H9 (cell line): ENCODE data around the gene PRSS56. TPM values are rescaled to one million over a fixed set of nuclear protein-coding genes. Genes with fewer than 3 reads are reported as not detected.

Source experiments
- DNase-seq: peaks from one replicate; pipeline ENCODE4 v3.0.0-alpha.2; 2017
- H2AFZ ChIP-seq: one replicate; pipeline ENCODE4 v1.6.1; 2013; ENCODE audit warnings: mild to moderate bottlenecking, low read length, control low read depth, moderate library complexity
- H2AK5ac ChIP-seq: 2 replicates; pipeline ENCODE4 v1.6.1; 2013; ENCODE audit warnings: low read length, control low read depth, mixed read lengths; ENCODE audit not compliant: insufficient read length
- H2BK120ac ChIP-seq: one replicate; pipeline ENCODE4 v1.6.1; 2013; ENCODE audit warnings: low read depth, mild to moderate bottlenecking, low read length, control low read depth, inconsistent platforms; ENCODE audit not compliant: poor library complexity, severe bottlenecking
- H2BK12ac ChIP-seq: 2 replicates; pipeline ENCODE4 v1.6.1; 2013; ENCODE audit warnings: low read length, control low read depth, mixed read lengths, low read depth; ENCODE audit not compliant: insufficient read length
- H2BK15ac ChIP-seq: 2 replicates; pipeline ENCODE4 v1.6.1; 2013; ENCODE audit warnings: low read depth, low read length, control low read depth
- H2BK20ac ChIP-seq: one replicate; pipeline ENCODE4 v1.6.1; 2013; ENCODE audit warnings: low read depth, mild to moderate bottlenecking, low read length, control low read depth, inconsistent platforms; ENCODE audit not compliant: poor library complexity, severe bottlenecking
- H2BK5ac ChIP-seq: 2 replicates; pipeline ENCODE4 v1.6.1; 2013; ENCODE audit warnings: low read length, control low read depth, mixed read lengths; ENCODE audit not compliant: insufficient read length
- H3K14ac ChIP-seq: 2 replicates; pipeline ENCODE4 v1.6.1; 2013; ENCODE audit warnings: low read length, control low read depth; ENCODE audit not compliant: insufficient read depth
- H3K18ac ChIP-seq: 2 replicates; pipeline ENCODE4 v1.6.1; 2013; ENCODE audit warnings: low read depth, mild to moderate bottlenecking, mixed read lengths, low read length, control low read depth; ENCODE audit not compliant: insufficient read length
- H3K23ac ChIP-seq: 2 replicates; pipeline ENCODE4 v1.6.1; 2013; ENCODE audit warnings: low read length, control low read depth, mixed read lengths, low read depth; ENCODE audit not compliant: insufficient read length
- H3K23me2 ChIP-seq: 2 replicates; pipeline ENCODE4 v1.6.1; 2013; ENCODE audit warnings: low read depth, mild to moderate bottlenecking, mixed read lengths, low read length, control low read depth; ENCODE audit not compliant: insufficient read length, poor library complexity, severe bottlenecking
- H3K27ac ChIP-seq: 2 replicates; pipeline ENCODE4 v1.5.1; 2013; ENCODE audit warnings: low read length, control low read depth, mixed read lengths, low read depth; ENCODE audit not compliant: insufficient read length
- H3K27me3 ChIP-seq: 2 replicates; pipeline ENCODE4 v1.6.1; 2013; ENCODE audit warnings: low read length, control low read depth, inconsistent platforms; ENCODE audit not compliant: insufficient read depth
- H3K4ac ChIP-seq: 2 replicates; pipeline ENCODE4 v1.6.1; 2013; ENCODE audit warnings: low read depth, mild to moderate bottlenecking, control low read depth, inconsistent platforms, low read length, moderate library complexity
- H3K4me1 ChIP-seq: 2 replicates; pipeline ENCODE4 v1.6.1; 2013; ENCODE audit warnings: low read length, control low read depth, inconsistent platforms; ENCODE audit not compliant: insufficient read depth
- H3K4me2 ChIP-seq: 2 replicates; pipeline ENCODE4 v1.6.1; 2013; ENCODE audit warnings: low read length, control low read depth, mixed read lengths; ENCODE audit not compliant: insufficient read length, insufficient read depth
- H3K56ac ChIP-seq: 2 replicates; pipeline ENCODE4 v1.6.1; 2013; ENCODE audit warnings: low read depth, mild to moderate bottlenecking, mixed read lengths, low read length, control low read depth; ENCODE audit not compliant: insufficient read length
- H3K79me1 ChIP-seq: 2 replicates; pipeline ENCODE4 v1.6.1; 2013; ENCODE audit warnings: low read depth, mild to moderate bottlenecking, moderate library complexity, low read length, control low read depth, inconsistent platforms; ENCODE audit not compliant: insufficient read depth, poor library complexity, severe bottlenecking
- H3K79me2 ChIP-seq: 2 replicates; pipeline ENCODE4 v1.6.1; 2013; ENCODE audit warnings: low read length, control low read depth, inconsistent platforms; ENCODE audit not compliant: insufficient read depth
- H3K9ac ChIP-seq: 2 replicates; pipeline ENCODE4 v1.6.1; 2013; ENCODE audit warnings: low read length, control low read depth, mixed read lengths; ENCODE audit not compliant: insufficient read length; ENCODE audit errors: extremely low read depth
- H3K9me3 ChIP-seq: one replicate; pipeline ENCODE4 v1.6.1; 2013; ENCODE audit warnings: low read depth, low read length, inconsistent platforms; ENCODE audit not compliant: control insufficient read depth
- H3T11ph ChIP-seq: one replicate; pipeline ENCODE4 v1.6.1; 2013; ENCODE audit warnings: mild to moderate bottlenecking, low read length, control low read depth, inconsistent platforms
- H4K20me1 ChIP-seq: one replicate; pipeline ENCODE4 v1.6.1; 2013; ENCODE audit not compliant: control insufficient read depth, insufficient read length, insufficient read depth
- H4K5ac ChIP-seq: 2 replicates; pipeline ENCODE4 v1.6.1; 2013; ENCODE audit warnings: low read depth, mild to moderate bottlenecking, mixed read lengths, low read length, control low read depth; ENCODE audit not compliant: insufficient read length
- H4K8ac ChIP-seq: replicated peaks from 2 replicates; pipeline ENCODE4 v1.6.1; 2013; ENCODE audit warnings: low read length, control low read depth, mixed read lengths, low read depth; ENCODE audit not compliant: insufficient read length
- H4K91ac ChIP-seq: 2 replicates; pipeline ENCODE4 v1.6.1; 2013; ENCODE audit warnings: low read depth, mild to moderate bottlenecking, moderate library complexity, mixed read lengths, low read length, control low read depth; ENCODE audit not compliant: insufficient read length
- H3K27ac Mint-ChIP-seq, 3 experiments: 2 replicates in 2 of 3; 3 replicates in 1 of 3; pipeline ENCODE4 v1.8.0; 2020 to 2021; ENCODE audit warnings: mixed read lengths in 3 of 3, mild to moderate bottlenecking in 1 of 3, moderate library complexity in 1 of 3
- H3K27me3 Mint-ChIP-seq: 2 replicates; pipeline ENCODE4 v1.8.0; 2021; ENCODE audit warnings: low read depth, mild to moderate bottlenecking, moderate library complexity, mixed read lengths
- H3K36me3 Mint-ChIP-seq, 3 experiments: 2 replicates in 2 of 3; 3 replicates in 1 of 3; pipeline ENCODE4 v1.8.0; 2020 to 2021; ENCODE audit warnings: low read depth in 3 of 3, mixed read lengths in 3 of 3; ENCODE audit not compliant: insufficient read depth in 1 of 3
- H3K4me1 Mint-ChIP-seq, 2 experiments: 2 replicates each; pipeline ENCODE4 v1.8.0; 2020; ENCODE audit warnings: mixed read lengths in 2 of 2
- H3K4me3 Mint-ChIP-seq, 2 experiments: 2 replicates in 1 of 2; 3 replicates in 1 of 2; pipeline ENCODE4 v1.8.0; 2020 to 2021; ENCODE audit warnings: mild to moderate bottlenecking in 2 of 2, mixed read lengths in 2 of 2, moderate library complexity in 1 of 2
- H3K9me3 Mint-ChIP-seq, 2 experiments: 2 replicates in 1 of 2; 3 replicates in 1 of 2; pipeline ENCODE4 v1.8.0; 2020; ENCODE audit warnings: mild to moderate bottlenecking in 2 of 2, mixed read lengths in 2 of 2, moderate library complexity in 1 of 2
- CTCF ChIP-seq: fragments of 200-600 bp; sonication (generic); conservative IDR thresholded peaks from 3 replicates; pipeline ENCODE4 v1.8.0; 2021; ENCODE audit warnings: antibody characterized with exemption, mild to moderate bottlenecking
- WGBS: extraction: QIAGEN DNeasy Blood & Tissue Kit; methylation state at CpG from one replicate; pipeline ENCODE4 v1.1.7; 2013; ENCODE audit warnings: missing lambda C conversion rate, low lambda C conversion rate, mixed read lengths; ENCODE audit not compliant: insufficient read length; ENCODE audit errors: extremely low coverage; 5-methylcytosine and 5-hydroxymethylcytosine counted together
- total RNA-seq: library from RNA; stranded (reverse); gene quantifications from 2 replicates; pipeline ENCODE4 v1.2.1, GENCODE V29; 2021

Gene PRSS56
- total RNA-seq, 1 experiment from 2014 or later = not detected

- Histone ChIP-seq H3K27me3 (no peaks in the 10 kb centered on the region; the same call in 1 of the 2 replicates), H3K9me3 (no peaks in the 10 kb centered on the region), H2BK5ac (no peak overlapping the region), H4K8ac (no peak overlapping the region), H2BK20ac (no peak overlapping the region), H3K4me1 (no peaks in the 10 kb centered on the region), H4K5ac (no peak overlapping the region), H2BK12ac (no peak overlapping the region), H3K27ac (no peak overlapping the region), H4K91ac (no peak overlapping the region), H3K56ac (no peak overlapping the region), H3K79me2 (no peaks in the 10 kb centered on the region), H2AK5ac (no peak overlapping the region), H3K23me2 (peaks cover under 1% of the 10 kb centered on the region), H3K18ac (no peak overlapping the region), H2AFZ (no peak overlapping the region), H2BK15ac (no peak overlapping the region), H3K23ac (no peak overlapping the region), H3K4me2 (no peak overlapping the region), H3K79me1 (no peaks in the 10 kb centered on the region), H3K14ac (no peak overlapping the region), H3T11ph (no peak overlapping the region), H3K4ac (no peak overlapping the region), H4K20me1 (no peaks in the 10 kb centered on the region), H2BK120ac (no peak overlapping the region), H3K9ac (no peak overlapping the region)
- TF ChIP-seq CTCF = no peak
- no peak for DNase-seq
- Mint-ChIP-seq H3K27me3 (peaks cover 41% of the 10 kb centered on the region), H3K27ac (no peak overlapping the region; a peak in 1 of 7 replicates), H3K4me3 (no peak overlapping the region), H3K36me3 (peaks cover 0 to 1% (median 0%) of the 10 kb centered on the region in 3 experiments; a peak in 1 of 7 replicates), H3K4me1 (peaks cover 18 to 37% of the 10 kb centered on the region in 2 experiments), H3K9me3 (no peaks in the 10 kb centered on the region; a peak in 1 of 5 replicates)
- WGBS = no CpG with 5 or more reads among the region's 3 CpGs
These were observed 3.6 kb upstream of the PRSS56 start for GRCh38 chr2:232516551-232516950.
